Psoas muscle (tissue), 8 donors: Measurements from ENCODE around the gene DOCK2. TPM values are rescaled to one million over a fixed set of nuclear protein-coding genes. Genes with fewer than 3 reads are reported as not detected.

Experiments used
- ATAC-seq, 4 donors: fragments of 200-7000 bp; cut with Tn5 transposase; one replicate each; pipeline ENCODE4 v1.9.1; 2020; ENCODE audit warnings: moderate library complexity in 3 of 4, mild to moderate bottlenecking in 2 of 4
- DNase-seq, 2 donors: peaks; one replicate each; pipeline ENCODE4 v3.0.0-alpha.2; 2020
- H3K27ac ChIP-seq: fragments of 200-600 bp; one replicate; pipeline ENCODE4 v1.8.0; 2022
- H3K27me3 ChIP-seq, 3 donors: fragments of 200-600 bp in 1 of 3; one replicate each; pipeline versions ENCODE4 v1.6.1 to v1.8.0; 2013 to 2022; ENCODE audit warnings: low read length in 2 of 3, mild to moderate bottlenecking in 2 of 3, moderate library complexity in 1 of 3; ENCODE audit not compliant: insufficient read depth in 3 of 3
- H3K36me3 ChIP-seq, 2 donors: fragments of 200-600 bp in 1 of 2; one replicate each; pipeline versions ENCODE4 v1.6.1 to v1.8.0; 2013 to 2022; ENCODE audit warnings: low read depth in 1 of 2, mild to moderate bottlenecking in 1 of 2, moderate library complexity in 1 of 2; ENCODE audit not compliant: insufficient read depth in 1 of 2
- H3K4me1 ChIP-seq: fragments of 200-600 bp; one replicate; pipeline ENCODE4 v1.8.0; 2022
- H3K4me3 ChIP-seq: fragments of 200-600 bp; one replicate; pipeline ENCODE4 v1.8.0; 2022; ENCODE audit warnings: mild to moderate bottlenecking
- H3K9me3 ChIP-seq: fragments of 200-600 bp; one replicate; pipeline ENCODE4 v1.8.0; 2022
- CTCF ChIP-seq: fragments of 200-600 bp; IDR thresholded peaks from one replicate; pipeline ENCODE4 v1.8.0; 2022; ENCODE audit warnings: antibody characterized with exemption
- WGBS, 3 donors: extraction: QIAGEN DNeasy Blood & Tissue Kit; methylation state at CpG; one replicate each; pipeline versions ENCODE4 v1.1.6 to v1.1.7; 2013; 5-methylcytosine and 5-hydroxymethylcytosine counted together
- intact Hi-C, 2 donors: fragments of 100-400 bp; cut with DNase I; formaldehyde crosslinking; loops; one replicate each; pipeline versions ENCODE4 v1.11.0 to v1.14.2; 2022
- polyA plus RNA-seq, 3 donors: library from polyadenylated mRNA; stranded (reverse); fragments of 200-250 nt; gene quantifications; one replicate each; pipeline ENCODE4 v1.2.3, GENCODE V29; 2013
- total RNA-seq, 4 donors: library from RNA; stranded (reverse); fragmentation: NEBNext Ultra II Directional in 2 of 4; extraction: Animal tissue kit (Norgen Biotek cat#: 25700) in 2 of 4; gene quantifications; one replicate each; pipeline versions ENCODE4 v1.2.1 to v1.2.4, GENCODE V29; 2021 to 2023
- donor health status: healthy with polysubstance abuse.
- donor health status: DM: no; HTN: no; CAD: no; lungs with moderate emphysema.
- donor health status: Bipolar disorder and iron deficiency.
- donor health status: healthy.
- donor health status: DM: yes; HTN: yes; CAD: no.
- donor health status: DM: no; HTN: no; CAD: no.
- donor health status: DM: no; HTN: no; CAD: no.
- donor health status: DM: yes; HTN: yes; CAD: no.

Gene DOCK2
- total and polyA plus RNA-seq, 7 donors, result 0.37 to 4.4 (median 3.5) TPM

- 60 to 69% (median 66%) methylated on average over 1 of the region's 1 CpG for WGBS, 3 donors
- TF ChIP-seq CTCF, result no peak
- no peak for DNase-seq
- Histone ChIP-seq H3K4me3 (no peak overlapping the region), H3K9me3 (no peaks in the 10 kb centered on the region), H3K4me1 (no peaks in the 10 kb centered on the region), H3K36me3 (no peaks in the 10 kb centered on the region), H3K27me3 (no peaks in the 10 kb centered on the region), H3K27ac (no peak overlapping the region)
- ATAC-seq, result no peak
- intact Hi-C loops, result no loop called here
Measured at GRCh38 chr5:169770109-169770508, 133.0 kb downstream of the DOCK2 start.

- no peak for DNase-seq
Measured at GRCh38 chr5:169772256-169772655, 135.2 kb downstream of the DOCK2 start.

GRCh38 chr5:169772688-169773087, 135.6 kb downstream of the DOCK2 start:
- no peak overlapping the region for H3K4me3 ChIP-seq
- ATAC-seq, result no peak
- H3K36me3 ChIP-seq, result no peaks in the 10 kb centered on the region
- intact Hi-C loops, result no loop called here
- H3K4me1 ChIP-seq, result no peaks in the 10 kb centered on the region
- DNase-seq, result no peak
- WGBS, 3 donors, result 40 to 44% (median 41%) methylated on average over 6 of the region's 6 CpGs
- no peaks in the 10 kb centered on the region for H3K9me3 ChIP-seq
- no peak for TF ChIP-seq CTCF
- H3K27me3 ChIP-seq, result no peaks in the 10 kb centered on the region
- H3K27ac ChIP-seq, result no peak overlapping the region

More at GRCh38 chr5:169772256-169772655, 135.2 kb downstream of the DOCK2 start:
- Histone ChIP-seq H3K27me3 (no peaks in the 10 kb centered on the region), H3K4me3 (no peak overlapping the region), H3K27ac (no peak overlapping the region), H3K9me3 (no peaks in the 10 kb centered on the region), H3K36me3 (no peaks in the 10 kb centered on the region), H3K4me1 (no peaks in the 10 kb centered on the region)
- ATAC-seq, result no peak
- intact Hi-C loops, result no loop called here
- TF ChIP-seq CTCF, result no peak
- 68 to 76% (median 75%) methylated on average over 2 of the region's 2 CpGs for WGBS, 3 donors

GRCh38 chr5:169777159-169777558, 140.1 kb downstream of the DOCK2 start:
- intact Hi-C loops, result no loop called here
- Histone ChIP-seq H3K27ac (no peak overlapping the region), H3K4me1 (no peaks in the 10 kb centered on the region), H3K27me3 (no peaks in the 10 kb centered on the region), H3K36me3 (no peaks in the 10 kb centered on the region), H3K9me3 (no peaks in the 10 kb centered on the region), H3K4me3 (no peak overlapping the region)
- TF ChIP-seq CTCF, result no peak
- 23 to 24% (median 23%) methylated on average over 6 of the region's 6 CpGs for WGBS, 3 donors
- no peak for DNase-seq
- ATAC-seq, result no peak
